ENCODE results near the gene KRTAP2-3. TPM values are rescaled to one million over a fixed set of nuclear protein-coding genes. Genes with fewer than 3 reads are reported as not detected.

KRTAP2-3 gene, protein sequence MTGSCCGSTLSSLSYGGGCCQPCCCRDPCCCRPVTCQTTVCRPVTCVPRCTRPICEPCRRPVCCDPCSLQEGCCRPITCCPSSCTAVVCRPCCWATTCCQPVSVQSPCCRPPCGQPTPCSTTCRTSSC
- not detected in 2 replicates for total RNA-seq (2013; cell fraction: nucleolus; rRNA removed)
- total RNA-seq (2014; rRNA removed) = not detected in 2 replicates
- not detected in 2 replicates for total RNA-seq (2014; rRNA removed; fragmentation: Illumina TruSeq; extraction: Trizol)
- not detected in 2 replicates for total RNA-seq (2021)
- not detected for polyA plus RNA-seq (2011; ENCODE audit: low read depth)
- polyA plus RNA-seq (2011; rRNA removed) = not detected in 2 replicates
- polyA plus RNA-seq (2011; cell fraction: cytosol; rRNA removed) = not detected in 2 replicates
- polyA plus RNA-seq (2011; cell fraction: nucleus; rRNA removed) = not detected in 2 replicates
- not detected in 2 replicates for polyA plus RNA-seq (2012)
- polyA plus RNA-seq (2014; fragmentation: Illumina TruSeq; extraction: Trizol) = not detected in 2 replicates
- not detected for polyA plus RNA-seq (2014; fragmentation: Nextera tagmentation; extraction: Ambion mirVana)
- not detected in 2 replicates for polyA plus RNA-seq (2014; rRNA removed)
- polyA plus RNA-seq (2016; fragmentation: Nextera tagmentation; extraction: Ambion mirVana) = not detected
- polyA minus RNA-seq (2011; rRNA and poly(A)+ RNA removed) = not detected in 2 replicates
- not detected in 2 replicates for polyA minus RNA-seq (2011; cell fraction: cytosol; rRNA and poly(A)+ RNA removed)
- not detected in 2 replicates for polyA minus RNA-seq (2011; cell fraction: nucleus; rRNA and poly(A)+ RNA removed)
- not detected for Bru-seq, nascent RNA
- BruChase-seq, experiment 1, labeled RNA remaining after a 6-hour chase = not detected
- BruChase-seq, experiment 2, labeled RNA remaining after a 2-hour chase = not detected
- long read RNA-seq, experiment 1 = 0 reads
- long read RNA-seq, experiment 2 = 0 reads

DNA sequence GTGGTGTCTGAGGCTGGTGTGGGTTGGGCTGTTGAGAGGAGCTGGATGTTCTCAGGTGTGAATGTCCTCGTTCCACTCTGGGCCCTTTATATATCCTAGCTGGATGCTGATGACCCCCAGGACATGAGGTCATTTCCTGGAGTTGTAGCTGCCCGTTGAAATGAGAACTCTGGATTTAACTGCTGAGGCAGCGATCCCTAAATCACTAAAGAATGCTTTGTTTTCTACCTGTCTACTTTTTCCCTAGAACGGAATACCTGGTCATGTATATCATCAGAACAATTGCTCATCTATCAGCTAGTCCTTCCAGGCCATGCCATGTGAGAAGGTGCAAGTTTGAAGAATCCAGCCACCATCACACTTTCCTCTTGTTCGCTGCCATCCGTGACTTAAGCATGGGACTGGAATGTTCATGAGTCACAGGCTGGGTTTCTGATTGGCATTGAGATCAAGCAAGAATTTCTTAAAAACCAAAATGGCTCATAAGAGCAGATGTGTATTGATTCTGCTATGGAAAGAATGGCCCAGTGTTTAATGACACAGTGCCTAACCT is at the start of gene KRTAP2-3:
TSS of gene KRTAP2-3 (minus strand) at position 63 of the 553 bp plus-strand sequence. CDS start 64 bp downstream, outside the sequence.
- no TSS peak for BruUV-seq (replicated peaks)
- POLR2A ChIA-PET = no interaction called here
- RAD21 ChIA-PET (ENCODE audit: unreplicated experiment) = no interaction called here
- Histone ChIP-seq H3K27me3 (replicated peaks in 1 of 2; ENCODE audit: control insufficient read depth in 2 of 2, insufficient read depth in 2 of 2, low read length in 1 of 2) (no peaks in the 10 kb centered on the region; a peak in 1 of 4 replicates), H3K9ac (ENCODE audit: control insufficient read depth, insufficient read depth, low read length) (no peak within 1 kb of the TSS), H3K4me1 (ENCODE audit: control insufficient read depth, insufficient read depth, low read length) (no peaks in the 10 kb centered on the region), H3K79me2 (ENCODE audit: control insufficient read depth, insufficient read depth, low read length) (no peaks in the 10 kb centered on the region), H4K20me1 (ENCODE audit: control insufficient read depth, insufficient read depth) (no peaks in the 10 kb centered on the region), H3K9me3 (replicated peaks; ENCODE audit: control insufficient read depth, insufficient read depth, low read length) (no peaks in the 10 kb centered on the region), H2AFZ (ENCODE audit: control insufficient read depth, low read depth, low read length) (no peak within 1 kb of the TSS), H3K4me2 (ENCODE audit: control insufficient read depth, insufficient read depth) (no peak within 1 kb of the TSS), H3K4me3 (no peak within 1 kb of the TSS), H3K36me3 (ENCODE audit: control insufficient read depth in 2 of 2, insufficient read depth in 2 of 2, low read length in 1 of 2) (no peaks in the 10 kb centered on the region), H3K27ac (ENCODE audit: control insufficient read depth, insufficient read depth) (no peak within 1 kb of the TSS)
- in situ Hi-C loops (cut with MboI) = no loop called here
- DNase-seq (ENCODE audit: low read depth, low spot score) = no peak
- FAIRE-seq = no peak
- no peak for ATAC-seq
- intact Hi-C loops (cut with micrococcal nuclease; ENCODE audit: unreplicated experiment) = no loop called here
- 23% methylated on average over 6 of the region's 6 CpGs for WGBS (ENCODE audit: insufficient coverage, insufficient replicate concordance, low lambda C conversion rate, missing lambda C conversion rate)
- SMC1A ChIA-PET (ENCODE audit: uncharacterized antibody, unreplicated experiment) = no interaction called here
- CTCF ChIA-PET = no interaction called here
- TF ChIP-seq NFIC (IDR thresholded peaks at IDR 0.05; ENCODE audit: low read depth, low read length) (no peak), RBBP5 (conservative IDR thresholded peaks at IDR 0.05) (no peak), RUNX3 (IDR thresholded peaks at IDR 0.05; ENCODE audit: low read length) (no peak), CTCF (IDR thresholded peaks at IDR 0.05 in 2 of 3, conservative IDR thresholded peaks at IDR 0.05 in 1 of 3; ENCODE audit: control insufficient read depth in 2 of 3, extremely low read depth in 1 of 3, insufficient read depth in 1 of 3, low read depth in 3 of 3, low read length in 3 of 3) (no peak), ZNF274 (IDR thresholded peaks at IDR 0.05; ENCODE audit: insufficient read depth, insufficient read length) (no peak), SMC3 (IDR thresholded peaks at IDR 0.05; ENCODE audit: borderline replicate concordance, low read length) (no peak), NR2F1 (conservative IDR thresholded peaks at IDR 0.05) (no peak), CHD1 (IDR thresholded peaks at IDR 0.05; ENCODE audit: low read depth, low read length) (no peak)
- TF ChIP-seq, protein P1, sequence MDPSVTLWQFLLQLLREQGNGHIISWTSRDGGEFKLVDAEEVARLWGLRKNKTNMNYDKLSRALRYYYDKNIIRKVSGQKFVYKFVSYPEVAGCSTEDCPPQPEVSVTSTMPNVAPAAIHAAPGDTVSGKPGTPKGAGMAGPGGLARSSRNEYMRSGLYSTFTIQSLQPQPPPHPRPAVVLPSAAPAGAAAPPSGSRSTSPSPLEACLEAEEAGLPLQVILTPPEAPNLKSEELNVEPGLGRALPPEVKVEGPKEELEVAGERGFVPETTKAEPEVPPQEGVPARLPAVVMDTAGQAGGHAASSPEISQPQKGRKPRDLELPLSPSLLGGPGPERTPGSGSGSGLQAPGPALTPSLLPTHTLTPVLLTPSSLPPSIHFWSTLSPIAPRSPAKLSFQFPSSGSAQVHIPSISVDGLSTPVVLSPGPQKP (IDR thresholded peaks at IDR 0.05; ENCODE audit: low read depth, low read length) = no peak
- TF ChIP-seq, protein P2, sequence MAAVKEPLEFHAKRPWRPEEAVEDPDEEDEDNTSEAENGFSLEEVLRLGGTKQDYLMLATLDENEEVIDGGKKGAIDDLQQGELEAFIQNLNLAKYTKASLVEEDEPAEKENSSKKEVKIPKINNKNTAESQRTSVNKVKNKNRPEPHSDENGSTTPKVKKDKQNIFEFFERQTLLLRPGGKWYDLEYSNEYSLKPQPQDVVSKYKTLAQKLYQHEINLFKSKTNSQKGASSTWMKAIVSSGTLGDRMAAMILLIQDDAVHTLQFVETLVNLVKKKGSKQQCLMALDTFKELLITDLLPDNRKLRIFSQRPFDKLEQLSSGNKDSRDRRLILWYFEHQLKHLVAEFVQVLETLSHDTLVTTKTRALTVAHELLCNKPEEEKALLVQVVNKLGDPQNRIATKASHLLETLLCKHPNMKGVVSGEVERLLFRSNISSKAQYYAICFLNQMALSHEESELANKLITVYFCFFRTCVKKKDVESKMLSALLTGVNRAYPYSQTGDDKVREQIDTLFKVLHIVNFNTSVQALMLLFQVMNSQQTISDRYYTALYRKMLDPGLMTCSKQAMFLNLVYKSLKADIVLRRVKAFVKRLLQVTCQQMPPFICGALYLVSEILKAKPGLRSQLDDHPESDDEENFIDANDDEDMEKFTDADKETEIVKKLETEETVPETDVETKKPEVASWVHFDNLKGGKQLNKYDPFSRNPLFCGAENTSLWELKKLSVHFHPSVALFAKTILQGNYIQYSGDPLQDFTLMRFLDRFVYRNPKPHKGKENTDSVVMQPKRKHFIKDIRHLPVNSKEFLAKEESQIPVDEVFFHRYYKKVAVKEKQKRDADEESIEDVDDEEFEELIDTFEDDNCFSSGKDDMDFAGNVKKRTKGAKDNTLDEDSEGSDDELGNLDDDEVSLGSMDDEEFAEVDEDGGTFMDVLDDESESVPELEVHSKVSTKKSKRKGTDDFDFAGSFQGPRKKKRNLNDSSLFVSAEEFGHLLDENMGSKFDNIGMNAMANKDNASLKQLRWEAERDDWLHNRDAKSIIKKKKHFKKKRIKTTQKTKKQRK (IDR thresholded peaks at IDR 0.05; ENCODE audit: low read depth, low read length) = no peak

All from GM12878 (cell line).